ENCODE data around the gene ATP6V1C2.
"Not testable (repeated sequence)": the region's sequence is repeated elsewhere in the genome, so short reads cannot be mapped to it uniquely, and the experiment has no call there.

- TF ChIP-seq JUN (IDR thresholded peaks at IDR 0.05; ENCODE audit: borderline replicate concordance, insufficient read depth, insufficient read length, low read depth); EZH2 (IDR thresholded peaks at IDR 0.05; ENCODE audit: borderline replicate concordance, low read depth, low read length, severe bottlenecking); CTCF (IDR thresholded peaks at IDR 0.05; ENCODE audit: extremely low read depth in 1 of 2, insufficient read depth in 1 of 2, low read depth in 1 of 2, low read length in 2 of 2); POLR2A (IDR thresholded peaks at IDR 0.05; ENCODE audit: low read depth, low read length); FOS (IDR thresholded peaks at IDR 0.05; ENCODE audit: borderline replicate concordance, insufficient read depth, low read length); MAX (IDR thresholded peaks at IDR 0.05; ENCODE audit: insufficient read depth, insufficient read length); POLR2AphosphoS5 (IDR thresholded peaks at IDR 0.05; ENCODE audit: insufficient read depth, low read depth, low read length); GATA2 (IDR thresholded peaks at IDR 0.05; ENCODE audit: insufficient read depth, insufficient read length, low read depth, low read length): not testable (repeated sequence)
Measured at GRCh38 chr2:10813163-10814138, 92.0 kb downstream of the ATP6V1C2 start.

Measured in endothelial cell of umbilical vein (primary cell).